Chondrocyte (in vitro differentiated cells): ENCODE measurements around the gene PDK2. TPM values are rescaled to one million over a fixed set of nuclear protein-coding genes. Genes with fewer than 3 reads are reported as not detected.

ENCODE experiments used
- DNase-seq: peaks from one replicate; pipeline ENCODE4 v3.0.0; 2021; ENCODE audit warnings: mixed read lengths, low spot score
- H3K27ac Mint-ChIP-seq: one replicate; pipeline ENCODE4 v1.8.0; 2021; ENCODE audit warnings: mild to moderate bottlenecking, moderate library complexity, mixed read lengths; ENCODE audit not compliant: unreplicated experiment
- H3K27me3 Mint-ChIP-seq: 2 replicates; pipeline ENCODE4 v1.8.0; 2021; ENCODE audit warnings: low read depth, mixed read lengths
- H3K36me3 Mint-ChIP-seq: 2 replicates; pipeline ENCODE4 v1.8.0; 2021; ENCODE audit warnings: low read depth, mixed read lengths
- H3K4me1 Mint-ChIP-seq: 2 replicates; pipeline ENCODE4 v1.8.0; 2021; ENCODE audit warnings: low read depth, mild to moderate bottlenecking, mixed read lengths
- H3K4me3 Mint-ChIP-seq: one replicate; pipeline ENCODE4 v1.8.0; 2021; ENCODE audit warnings: mild to moderate bottlenecking, moderate library complexity, mixed read lengths; ENCODE audit not compliant: unreplicated experiment
- H3K9me3 Mint-ChIP-seq: 2 replicates; pipeline ENCODE4 v1.8.0; 2021; ENCODE audit warnings: low read depth, mixed read lengths
- total RNA-seq: library from RNA; stranded (reverse); gene quantifications from 3 replicates; pipeline ENCODE4 v1.2.1, GENCODE V29; 2021
- TF ChIP-seq, protein P1 (sequence below): fragments of 200-600 bp; sonication (generic); IDR thresholded peaks from 2 replicates; pipeline ENCODE4 v1.5.0; 2021; ENCODE audit warnings: antibody characterized with exemption, mild to moderate bottlenecking, moderate library complexity

PDK2 gene
- total RNA-seq, 1 donor from 2014 or later = 31.1 TPM

DNA sequence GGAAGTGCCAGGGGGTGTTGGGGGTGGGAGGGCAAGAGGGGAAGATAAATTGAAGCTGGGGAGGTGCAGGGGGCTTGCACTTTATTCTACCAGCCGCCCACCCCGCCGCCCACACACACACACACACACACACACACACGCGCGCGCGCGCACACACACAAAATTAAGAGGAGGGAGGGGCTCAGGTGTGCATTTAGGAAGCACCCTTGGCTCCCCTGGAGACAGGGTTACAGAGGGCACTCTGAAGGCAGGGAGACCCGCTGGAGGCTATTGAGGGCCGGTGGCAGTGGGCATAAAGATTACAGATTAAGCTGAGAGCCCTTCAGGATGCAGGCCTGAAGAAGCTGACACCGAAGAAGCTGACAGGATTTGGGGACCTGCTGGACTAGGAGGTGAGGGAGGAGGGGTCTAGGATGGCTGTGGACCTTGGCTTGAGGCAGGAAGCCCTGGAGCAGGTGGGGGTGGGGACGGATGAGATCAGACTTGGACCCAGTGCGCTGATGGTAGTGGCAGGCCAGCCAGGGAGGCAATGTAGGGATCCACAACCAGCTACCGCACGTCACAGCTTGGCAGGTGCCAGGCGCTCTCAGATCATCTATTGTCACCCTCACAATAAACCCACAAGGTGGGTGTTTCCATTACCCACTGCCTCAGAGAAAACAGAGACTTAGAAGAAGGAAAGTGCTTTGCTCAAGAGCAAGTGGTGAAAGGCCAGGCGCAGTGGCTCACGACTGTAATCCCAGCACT is 35.6 kb downstream of the PDK2 start:
- H3K27ac Mint-ChIP-seq = peak overlapping the region; percentile 69
- TF ChIP-seq, protein P1, sequence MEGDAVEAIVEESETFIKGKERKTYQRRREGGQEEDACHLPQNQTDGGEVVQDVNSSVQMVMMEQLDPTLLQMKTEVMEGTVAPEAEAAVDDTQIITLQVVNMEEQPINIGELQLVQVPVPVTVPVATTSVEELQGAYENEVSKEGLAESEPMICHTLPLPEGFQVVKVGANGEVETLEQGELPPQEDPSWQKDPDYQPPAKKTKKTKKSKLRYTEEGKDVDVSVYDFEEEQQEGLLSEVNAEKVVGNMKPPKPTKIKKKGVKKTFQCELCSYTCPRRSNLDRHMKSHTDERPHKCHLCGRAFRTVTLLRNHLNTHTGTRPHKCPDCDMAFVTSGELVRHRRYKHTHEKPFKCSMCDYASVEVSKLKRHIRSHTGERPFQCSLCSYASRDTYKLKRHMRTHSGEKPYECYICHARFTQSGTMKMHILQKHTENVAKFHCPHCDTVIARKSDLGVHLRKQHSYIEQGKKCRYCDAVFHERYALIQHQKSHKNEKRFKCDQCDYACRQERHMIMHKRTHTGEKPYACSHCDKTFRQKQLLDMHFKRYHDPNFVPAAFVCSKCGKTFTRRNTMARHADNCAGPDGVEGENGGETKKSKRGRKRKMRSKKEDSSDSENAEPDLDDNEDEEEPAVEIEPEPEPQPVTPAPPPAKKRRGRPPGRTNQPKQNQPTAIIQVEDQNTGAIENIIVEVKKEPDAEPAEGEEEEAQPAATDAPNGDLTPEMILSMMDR = no peak
- H3K36me3 Mint-ChIP-seq = peaks cover 3% of the 10 kb centered on the region
- H3K4me3 Mint-ChIP-seq = peak overlapping the region; percentile 71
- no peaks in the 10 kb centered on the region for H3K27me3 Mint-ChIP-seq
- H3K4me1 Mint-ChIP-seq = peaks cover 52% of the 10 kb centered on the region
- DNase-seq = no peak
- H3K9me3 Mint-ChIP-seq = no peaks in the 10 kb centered on the region

DNA sequence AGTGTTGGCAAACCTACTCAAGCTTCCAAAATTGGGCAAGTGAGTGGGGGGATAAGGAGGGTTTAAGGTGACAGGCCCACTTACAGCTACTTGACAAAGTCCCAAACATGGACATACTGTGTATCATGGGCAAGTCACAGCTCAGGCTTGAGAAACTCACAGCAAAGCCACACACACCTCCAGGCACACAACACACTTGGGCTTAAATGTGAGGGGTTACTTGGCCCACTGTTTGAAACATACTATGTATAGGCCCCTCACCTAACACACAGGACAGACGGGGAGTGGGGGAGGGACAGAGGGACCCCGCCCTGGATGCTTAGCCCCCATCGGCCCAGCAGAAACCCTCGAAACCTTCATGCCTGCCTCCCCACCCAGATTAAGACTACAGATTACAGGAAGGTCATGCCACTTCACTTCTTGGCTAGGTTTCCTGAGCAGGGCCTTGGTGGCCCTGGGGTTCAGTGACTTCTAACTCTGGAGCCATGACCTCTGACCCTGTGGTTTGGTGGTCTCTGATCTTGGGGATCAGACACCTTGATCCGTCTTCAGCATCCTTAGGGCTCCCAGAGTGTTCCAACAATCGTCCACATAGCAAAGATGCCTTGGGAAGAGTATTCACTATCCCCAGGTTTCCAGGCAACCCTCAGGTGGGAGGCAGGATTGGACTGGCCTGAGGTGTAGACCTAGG is 37.1 kb downstream of the PDK2 start:
- H3K27me3 Mint-ChIP-seq = no peaks in the 10 kb centered on the region
- peaks cover 16% of the 10 kb centered on the region for H3K36me3 Mint-ChIP-seq
- peaks cover 53% of the 10 kb centered on the region for H3K4me1 Mint-ChIP-seq
- no peak overlapping the region for H3K4me3 Mint-ChIP-seq
- DNase-seq = no peak
- no peaks in the 10 kb centered on the region for H3K9me3 Mint-ChIP-seq
- TF ChIP-seq, protein P1 = no peak
- no peak overlapping the region for H3K27ac Mint-ChIP-seq

DNA sequence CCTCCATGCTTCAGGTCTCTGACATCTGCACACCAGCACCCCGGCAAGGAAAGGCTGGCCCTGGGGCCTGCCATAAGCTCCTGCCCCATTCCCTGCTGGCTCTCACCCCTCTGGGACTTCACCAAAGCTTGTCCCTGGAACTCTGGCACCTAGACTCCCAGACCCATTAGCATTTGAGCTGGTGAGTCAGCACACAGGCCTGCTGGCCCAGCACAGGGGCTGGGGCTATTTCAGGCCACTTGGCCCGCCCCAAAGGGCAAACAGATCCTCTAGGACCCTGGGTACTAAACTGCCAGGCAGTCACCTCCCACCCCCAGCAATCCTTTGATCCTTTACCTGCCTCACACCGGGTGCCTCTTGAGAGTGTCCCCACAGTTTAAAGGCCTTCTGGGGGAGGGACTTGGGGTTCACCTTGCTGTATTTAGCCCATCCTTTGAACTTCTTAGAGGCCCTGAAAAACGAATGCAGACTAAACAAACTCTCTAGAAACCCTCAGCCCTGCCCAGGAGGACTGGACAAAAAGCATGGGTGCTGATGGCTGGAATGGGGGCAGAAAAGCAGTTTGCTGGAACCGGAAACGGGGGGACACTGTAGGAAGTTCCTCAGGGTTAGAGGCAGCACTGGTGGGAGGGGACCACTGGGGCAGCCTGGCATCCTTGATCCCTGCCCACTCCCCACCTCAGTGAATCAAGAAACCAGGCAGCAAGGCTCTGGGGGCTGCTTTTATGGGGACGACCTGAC is 38.0 kb downstream of the PDK2 start:
- Mint-ChIP-seq H3K36me3 (peaks cover 25% of the 10 kb centered on the region), H3K27me3 (no peaks in the 10 kb centered on the region), H3K27ac (peak overlapping the region; percentile 61), H3K4me3 (no peak overlapping the region), H3K9me3 (no peaks in the 10 kb centered on the region), H3K4me1 (peaks cover 43% of the 10 kb centered on the region)
- TF ChIP-seq, protein P1 = no peak
- DNase-seq = no peak

GRCh38 chr17:50133769-50134099 is 38.6 kb downstream of the PDK2 start:
- Mint-ChIP-seq H3K4me3 (no peak overlapping the region), H3K4me1 (peaks cover 38% of the 10 kb centered on the region), H3K27me3 (no peaks in the 10 kb centered on the region), H3K27ac (peak overlapping the region; percentile 59), H3K36me3 (peaks cover 30% of the 10 kb centered on the region), H3K9me3 (no peaks in the 10 kb centered on the region)
- no peak for DNase-seq
- TF ChIP-seq, protein P1 = no peak
